Non-pigmented ciliary epithelial cell (primary cell): Measurements from ENCODE around the gene PFKP.
"Not testable (repeated sequence)": the region's sequence is repeated elsewhere in the genome, so short reads cannot be mapped to it uniquely, and the experiment has no call there.

Experiments
- DNase-seq: peaks from one replicate; pipeline ENCODE4 v3.0.0-alpha.2; 2010; ENCODE audit warnings: low read depth

Gene PFKP

GRCh38 chr10:3047596-3047995 lies 19.8 kb upstream of the PFKP start:
- DNase-seq, result no peak

- DNase-seq, result no peak
Observed at GRCh38 chr10:3048119-3049019, 19.0 kb upstream of the PFKP start.

GRCh38 chr10:3051692-3052091 lies 15.7 kb upstream of the PFKP start:
- no peak for DNase-seq

- no peak for DNase-seq
Observed at GRCh38 chr10:3053155-3053554, 14.2 kb upstream of the PFKP start.

GRCh38 chr10:3054183-3054850 lies 13.0 kb upstream of the PFKP start:
- no peak for DNase-seq

- DNase-seq, result no peak
Observed at GRCh38 chr10:3054851-3055199, 12.5 kb upstream of the PFKP start.

GRCh38 chr10:3056280-3057037 lies 10.9 kb upstream of the PFKP start:
- DNase-seq, result no peak

- no peak for DNase-seq
Observed at GRCh38 chr10:3057946-3058345, 9.4 kb upstream of the PFKP start.

- no peak for DNase-seq
Observed at GRCh38 chr10:3059974-3060373, 7.4 kb upstream of the PFKP start.

GRCh38 chr10:3060481-3060889 lies 6.9 kb upstream of the PFKP start:
- DNase-seq, result no peak

- DNase-seq, result not testable (repeated sequence)
Observed at GRCh38 chr10:3061323-3061898, 5.9 kb upstream of the PFKP start.

- DNase-seq, result no peak
Observed at GRCh38 chr10:3062502-3063186, 4.7 kb upstream of the PFKP start.

- DNase-seq, result no peak
Observed at GRCh38 chr10:3064423-3064822, 2.9 kb upstream of the PFKP start.

GRCh38 chr10:3065622-3066021 lies 1.7 kb upstream of the PFKP start:
- no peak for DNase-seq

GRCh38 chr10:3066317-3067117 lies 831 bp upstream of the PFKP start:
- no peak for DNase-seq

- no peak for DNase-seq
Observed at GRCh38 chr10:3067859-3068179, 471 bp downstream of the PFKP start.

- no peak for DNase-seq
Observed at GRCh38 chr10:3068201-3068967, 1.0 kb downstream of the PFKP start.

- DNase-seq, result no peak
Observed at GRCh38 chr10:3068968-3069737, 1.8 kb downstream of the PFKP start.

- DNase-seq, result no peak
Observed at GRCh38 chr10:3069876-3070275, 2.5 kb downstream of the PFKP start.
